SK-N-SH treated with all-trans-retinoic acid at 6 μM for 48 hours (cell line): ENCODE results near the gene CCDC122.

ENCODE experiments used
- ATAC-seq: fragments of 200-7000 bp; cut with Tn5 transposase; 3 replicates; pipeline ENCODE4 v1.9.1; 2020; ENCODE audit warnings: mild to moderate bottlenecking, moderate library complexity
- ARNTL ChIP-seq: fragments of 450-650 bp; formaldehyde crosslinking; IDR thresholded peaks from 2 replicates; pipeline ENCODE4 v1.5.0; 2020; ENCODE audit warnings: low read depth, mild to moderate bottlenecking, moderate library complexity, borderline replicate concordance
- BACH2 ChIP-seq: fragments of 250-450 bp; sonication (Bioruptor Pico); IDR thresholded peaks from 2 replicates; pipeline ENCODE4 v1.9.0; 2021; ENCODE audit warnings: mild to moderate bottlenecking, borderline replicate concordance
- CREB5 ChIP-seq: fragments of 250-450 bp; sonication (Bioruptor Pico); IDR thresholded peaks from 2 replicates; pipeline ENCODE4 v1.5.1; 2020; ENCODE audit warnings: low read depth, mild to moderate bottlenecking, moderate library complexity
- CSDC2 ChIP-seq: fragments of 250-450 bp; sonication (Bioruptor Pico); IDR thresholded peaks from 2 replicates; pipeline ENCODE4 v1.5.0; 2020; ENCODE audit warnings: mild to moderate bottlenecking, moderate library complexity
- ESRRG ChIP-seq: fragments of 250-450 bp; sonication (Bioruptor Pico); IDR thresholded peaks from 2 replicates; pipeline ENCODE4 v1.6.1; 2021; ENCODE audit warnings: mild to moderate bottlenecking
- GLIS3 ChIP-seq: fragments of 250-450 bp; sonication (Bioruptor Pico); IDR thresholded peaks from 2 replicates; pipeline ENCODE4 v1.5.0; 2020; ENCODE audit warnings: mild to moderate bottlenecking, moderate library complexity
- ISL1 ChIP-seq: fragments of 250-450 bp; sonication (Bioruptor Pico); IDR thresholded peaks from 2 replicates; pipeline ENCODE4 v2.1.2; 2022; ENCODE audit warnings: mild to moderate bottlenecking, moderate library complexity
- OSR1 ChIP-seq: fragments of 250-450 bp; sonication (Bioruptor Pico); IDR thresholded peaks from 2 replicates; pipeline ENCODE4 v1.8.0; 2022; ENCODE audit warnings: moderate library complexity, mild to moderate bottlenecking, inconsistent platforms
- PATZ1 ChIP-seq: fragments of 250-450 bp; sonication (Bioruptor Pico); IDR thresholded peaks from 2 replicates; pipeline ENCODE4 v1.8.0; 2020; ENCODE audit warnings: mild to moderate bottlenecking, moderate library complexity, borderline replicate concordance
- PPARA ChIP-seq: fragments of 250-450 bp; sonication (Bioruptor Pico); IDR thresholded peaks from 2 replicates; pipeline ENCODE4 v1.5.0; 2020; ENCODE audit warnings: mild to moderate bottlenecking, borderline replicate concordance
- RARB ChIP-seq: fragments of 250-450 bp; sonication (Bioruptor Pico); IDR thresholded peaks from 2 replicates; pipeline ENCODE4 v1.8.0; 2021; ENCODE audit warnings: mild to moderate bottlenecking, moderate library complexity
- SNAI2 ChIP-seq: fragments of 250-450 bp; sonication (Bioruptor Pico); IDR thresholded peaks from 2 replicates; pipeline ENCODE4 v1.5.0; 2020; ENCODE audit warnings: mild to moderate bottlenecking, moderate library complexity
- TCF4 ChIP-seq: fragments of 250-450 bp; sonication (Bioruptor Pico); IDR thresholded peaks from 2 replicates; pipeline ENCODE4 v1.8.0; 2021; ENCODE audit warnings: mild to moderate bottlenecking, moderate library complexity, borderline replicate concordance
- TSHZ2 ChIP-seq: fragments of 250-450 bp; sonication (Bioruptor Pico); IDR thresholded peaks from 2 replicates; pipeline ENCODE4 v1.5.0; 2020; ENCODE audit warnings: mild to moderate bottlenecking, moderate library complexity
- ZC3H10 ChIP-seq: fragments of 250-450 bp; sonication (Bioruptor Pico); IDR thresholded peaks from 2 replicates; pipeline ENCODE4 v1.5.1; 2021; ENCODE audit warnings: mild to moderate bottlenecking, moderate library complexity
- ZFP3 ChIP-seq: fragments of 250-450 bp; sonication (Bioruptor Pico); IDR thresholded peaks from 2 replicates; pipeline ENCODE4 v1.5.0; 2020; ENCODE audit warnings: mild to moderate bottlenecking, moderate library complexity
- ZFP30 ChIP-seq: fragments of 450-650 bp; formaldehyde crosslinking; IDR thresholded peaks from 2 replicates; pipeline ENCODE4 v1.5.0; 2022; ENCODE audit warnings: mild to moderate bottlenecking, moderate library complexity
- ZNF565 ChIP-seq: fragments of 450-650 bp; formaldehyde crosslinking; conservative IDR thresholded peaks from 2 replicates; pipeline ENCODE4 v1.5.0; 2020; ENCODE audit warnings: low read depth, mild to moderate bottlenecking, moderate library complexity
- ZNF70 ChIP-seq: fragments of 450-650 bp; formaldehyde crosslinking; IDR thresholded peaks from 2 replicates; pipeline ENCODE4 v1.5.0; 2020; ENCODE audit warnings: mild to moderate bottlenecking, moderate library complexity
- ZNF8 ChIP-seq: fragments of 450-650 bp; formaldehyde crosslinking; IDR thresholded peaks from 2 replicates; pipeline ENCODE4 v1.5.0; 2020; ENCODE audit warnings: mild to moderate bottlenecking, moderate library complexity

Gene CCDC122

DNA sequence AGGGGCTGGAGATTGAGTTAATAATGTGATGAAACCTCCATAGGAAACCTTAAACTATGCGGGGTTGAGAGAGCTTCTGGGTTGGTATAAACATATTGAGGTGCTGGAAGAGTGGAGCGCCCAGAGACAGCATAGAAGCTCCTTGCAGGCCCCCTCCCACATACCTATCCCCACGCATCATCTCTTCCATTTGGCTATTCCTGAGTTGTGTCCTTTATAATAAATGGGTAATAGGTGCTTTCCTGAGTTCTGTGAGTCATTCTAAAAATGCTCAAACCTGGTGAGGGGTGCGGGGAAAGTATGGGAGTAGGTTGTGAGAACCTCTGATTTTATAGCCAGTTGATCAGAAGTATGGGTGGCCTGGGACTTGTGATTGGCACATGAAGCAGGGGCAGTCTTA lies 14.6 kb downstream of the CCDC122 start:
- TF ChIP-seq RARB (CRISPR knock-in tag) (no peak), CREB5 (CRISPR knock-in tag) (no peak), PPARA (no peak), ISL1 (no peak)
- ATAC-seq, result no peak

DNA sequence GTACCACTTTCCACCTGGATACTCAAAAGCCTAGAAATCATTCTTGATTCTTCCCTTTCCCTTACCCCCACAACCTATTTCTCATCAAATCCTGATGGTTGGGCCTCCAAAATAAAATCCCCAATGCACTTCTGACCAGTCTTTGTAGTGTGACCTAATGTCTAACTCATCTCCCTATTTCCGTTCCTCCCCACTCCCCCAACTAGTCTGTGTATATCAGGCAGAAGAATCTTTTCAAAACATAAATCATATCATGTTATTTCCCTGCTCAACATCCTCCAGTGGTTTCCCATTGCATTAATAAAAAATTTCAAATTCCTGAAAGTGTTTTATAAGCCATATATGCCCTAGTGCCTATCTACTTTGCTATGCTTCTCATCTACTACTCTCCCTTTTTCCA lies 17.7 kb downstream of the CCDC122 start:
- ATAC-seq, result peak; percentile 46; the same call in 2 of the 3 replicates
- TF ChIP-seq ARNTL (CRISPR knock-in tag) (no peak), OSR1 (CRISPR knock-in tag) (no peak), ZNF70 (CRISPR knock-in tag) (no peak), CSDC2 (CRISPR knock-in tag) (no peak), ZFP30 (CRISPR knock-in tag) (no peak), SNAI2 (CRISPR knock-in tag) (no peak), ESRRG (CRISPR knock-in tag) (no peak), GLIS3 (CRISPR knock-in tag) (no peak), ZNF8 (CRISPR knock-in tag) (no peak), TCF4 (CRISPR knock-in tag) (no peak)

DNA sequence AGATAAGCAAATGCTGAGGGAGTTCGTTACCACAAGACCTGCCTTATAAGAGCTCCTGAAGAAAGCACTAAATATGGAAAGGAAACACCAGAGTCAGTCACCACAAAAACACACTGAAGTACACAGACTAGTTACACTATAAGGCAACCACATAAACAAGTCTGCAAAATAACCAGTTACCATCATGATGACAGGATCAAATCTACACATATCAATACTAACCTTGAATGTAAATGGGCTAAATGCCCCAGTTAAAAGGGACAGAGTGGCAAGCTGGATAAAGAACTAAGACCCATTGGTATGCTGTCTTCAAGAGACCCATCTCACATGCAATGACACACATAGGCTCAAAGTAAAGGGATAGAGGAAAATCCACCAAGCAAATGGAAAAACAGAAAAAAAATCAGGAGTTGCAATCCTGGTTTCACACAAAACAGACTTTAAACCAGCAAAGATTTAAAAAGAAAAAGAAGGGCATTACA lies 26.6 kb downstream of the CCDC122 start:
- ATAC-seq, result no peak
- TF ChIP-seq ZFP30 (CRISPR knock-in tag) (no peak), PATZ1 (CRISPR knock-in tag) (no peak), PPARA (no peak), ARNTL (CRISPR knock-in tag) (no peak), ZFP3 (CRISPR knock-in tag) (no peak), OSR1 (CRISPR knock-in tag) (no peak), TSHZ2 (CRISPR knock-in tag) (no peak), SNAI2 (CRISPR knock-in tag) (no peak), RARB (CRISPR knock-in tag) (no peak), TCF4 (CRISPR knock-in tag) (no peak), CREB5 (CRISPR knock-in tag) (no peak), ZC3H10 (CRISPR knock-in tag) (no peak), ZNF70 (CRISPR knock-in tag) (no peak), ZNF565 (CRISPR knock-in tag) (no peak), BACH2 (no peak), ISL1 (no peak), ZNF8 (CRISPR knock-in tag) (no peak), GLIS3 (CRISPR knock-in tag) (no peak)

GRCh38 chr13:43850873-43851272 lies 28.7 kb downstream of the CCDC122 start:
- TF ChIP-seq ISL1 (no peak), PPARA (no peak), ZNF8 (CRISPR knock-in tag) (0 out of 2 replicates have a peak, but pooled peaks have one; percentile 13)
- no peak for ATAC-seq
